DND-41 (cell line): ENCODE results near the gene CCDC91.

Source experiments
- ATAC-seq: fragments of 200-7000 bp; cut with Tn5 transposase; 3 replicates; pipeline ENCODE4 v1.9.1; 2021; ENCODE audit warnings: low read depth; ENCODE audit not compliant: insufficient read depth
- DNase-seq: peaks from one replicate; pipeline ENCODE4 v3.0.0-alpha.2; 2020
- H2AFZ ChIP-seq: 2 replicates; pipeline ENCODE4 v1.6.0; 2012; ENCODE audit warnings: low read depth, low read length
- H3K27ac ChIP-seq: 2 replicates; pipeline ENCODE4 v1.5.1; 2012; ENCODE audit warnings: low read length, inconsistent platforms
- H3K27me3 ChIP-seq: fragments of 200-600 bp; sonication (generic); 2 replicates; pipeline ENCODE4 v1.6.0; 2012; ENCODE audit warnings: low read length, mild to moderate bottlenecking, inconsistent platforms; ENCODE audit not compliant: insufficient read depth, poor library complexity
- H3K36me3 ChIP-seq: 2 replicates; pipeline ENCODE4 v1.5.1; 2012; ENCODE audit warnings: low read length, inconsistent platforms; ENCODE audit not compliant: insufficient read depth
- H3K4me1 ChIP-seq: 2 replicates; pipeline ENCODE4 v1.5.1; 2012; ENCODE audit warnings: mild to moderate bottlenecking, low read length; ENCODE audit not compliant: insufficient read depth
- H3K4me2 ChIP-seq: 2 replicates; pipeline ENCODE4 v1.6.0; 2012; ENCODE audit warnings: mild to moderate bottlenecking, moderate library complexity, low read length, inconsistent platforms; ENCODE audit not compliant: insufficient read depth
- H3K4me3 ChIP-seq, 2 experiments: fragments of 200-600 bp in 1 of 2; shearing (Covaris generic) in 1 of 2; 2 replicates each; pipeline ENCODE4 v1.5.1; 2012 to 2016; ENCODE audit warnings: inconsistent platforms in 2 of 2, low read length in 2 of 2, mild to moderate bottlenecking in 2 of 2, low read depth in 1 of 2, moderate library complexity in 1 of 2
- H3K79me2 ChIP-seq: 2 replicates; pipeline ENCODE4 v1.6.0; 2012; ENCODE audit warnings: low read length, inconsistent platforms; ENCODE audit not compliant: insufficient read depth
- H3K9ac ChIP-seq: 2 replicates; pipeline ENCODE4 v1.6.0; 2012; ENCODE audit warnings: low read depth, mild to moderate bottlenecking, inconsistent platforms, low read length, moderate library complexity
- H3K9me3 ChIP-seq: 2 replicates; pipeline ENCODE4 v1.5.1; 2012; ENCODE audit warnings: low read length, moderate library complexity, mild to moderate bottlenecking, inconsistent platforms; ENCODE audit not compliant: insufficient read depth, severe bottlenecking
- H4K20me1 ChIP-seq: 2 replicates; pipeline ENCODE4 v1.6.0; 2012; ENCODE audit warnings: low read length; ENCODE audit not compliant: insufficient read depth
- EZH2 ChIP-seq: IDR thresholded peaks from 3 replicates; pipeline ENCODE4 v1.6.1; 2012; ENCODE audit warnings: borderline replicate concordance, low read depth, mild to moderate bottlenecking, moderate library complexity, low read length, inconsistent platforms; ENCODE audit not compliant: severe bottlenecking
- TF ChIP-seq, protein P1 (sequence below): IDR thresholded peaks from 2 replicates; pipeline ENCODE4 v1.5.1; 2012; ENCODE audit warnings: borderline replicate concordance, low read length, moderate library complexity, mild to moderate bottlenecking; ENCODE audit not compliant: poor library complexity, severe bottlenecking; ENCODE audit errors: extremely low read depth

CCDC91 gene

DNA sequence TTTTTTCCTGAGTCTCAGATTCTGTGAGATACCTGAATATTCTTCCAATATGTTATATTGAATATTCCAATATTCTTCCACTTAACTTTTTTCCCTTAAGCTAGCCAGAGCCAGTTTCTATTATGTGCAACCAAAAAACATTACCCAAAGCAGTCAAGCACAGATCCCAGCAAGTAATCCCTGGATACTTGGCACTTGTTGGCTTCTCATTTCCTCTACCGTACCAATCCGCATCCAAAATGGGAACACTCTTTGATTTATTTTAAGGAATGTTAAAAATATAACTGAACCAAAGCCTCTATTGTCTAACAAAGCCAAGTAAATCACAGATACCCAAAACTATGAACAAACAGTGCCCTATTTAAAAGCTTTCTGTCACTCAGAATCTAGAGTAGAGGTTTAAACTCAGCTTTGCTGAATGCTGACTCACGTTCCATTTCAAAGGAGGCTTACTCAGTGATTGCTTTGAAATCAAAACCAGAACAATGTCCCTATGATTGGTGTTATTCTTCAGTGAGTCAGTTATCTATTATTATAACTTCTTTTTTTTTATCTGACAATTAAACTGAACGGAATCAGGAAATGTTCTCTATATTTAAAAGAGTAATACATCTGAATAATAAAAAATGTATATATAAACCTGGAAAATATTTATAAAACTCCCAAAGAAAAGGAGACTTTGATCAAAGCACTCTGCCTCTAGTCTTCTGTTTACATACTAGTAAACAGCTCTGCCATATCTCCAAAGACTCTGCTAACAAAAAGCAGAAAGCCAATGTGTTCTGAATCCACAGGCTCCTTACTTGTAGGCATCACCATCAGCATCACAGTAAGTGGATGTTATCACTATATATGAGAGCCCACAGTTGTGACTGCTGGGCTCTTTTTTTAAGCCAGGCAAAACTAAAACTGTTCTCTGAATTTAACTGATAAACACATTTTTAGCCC lies 360.8 kb downstream of the CCDC91 start:
- H3K4me2 ChIP-seq, result no peak overlapping the region
- no peak for TF ChIP-seq EZH2
- TF ChIP-seq, protein P1, sequence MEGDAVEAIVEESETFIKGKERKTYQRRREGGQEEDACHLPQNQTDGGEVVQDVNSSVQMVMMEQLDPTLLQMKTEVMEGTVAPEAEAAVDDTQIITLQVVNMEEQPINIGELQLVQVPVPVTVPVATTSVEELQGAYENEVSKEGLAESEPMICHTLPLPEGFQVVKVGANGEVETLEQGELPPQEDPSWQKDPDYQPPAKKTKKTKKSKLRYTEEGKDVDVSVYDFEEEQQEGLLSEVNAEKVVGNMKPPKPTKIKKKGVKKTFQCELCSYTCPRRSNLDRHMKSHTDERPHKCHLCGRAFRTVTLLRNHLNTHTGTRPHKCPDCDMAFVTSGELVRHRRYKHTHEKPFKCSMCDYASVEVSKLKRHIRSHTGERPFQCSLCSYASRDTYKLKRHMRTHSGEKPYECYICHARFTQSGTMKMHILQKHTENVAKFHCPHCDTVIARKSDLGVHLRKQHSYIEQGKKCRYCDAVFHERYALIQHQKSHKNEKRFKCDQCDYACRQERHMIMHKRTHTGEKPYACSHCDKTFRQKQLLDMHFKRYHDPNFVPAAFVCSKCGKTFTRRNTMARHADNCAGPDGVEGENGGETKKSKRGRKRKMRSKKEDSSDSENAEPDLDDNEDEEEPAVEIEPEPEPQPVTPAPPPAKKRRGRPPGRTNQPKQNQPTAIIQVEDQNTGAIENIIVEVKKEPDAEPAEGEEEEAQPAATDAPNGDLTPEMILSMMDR, result no peak
- no peak overlapping the region for H3K4me3 ChIP-seq
- ATAC-seq, result no peak
- no peak overlapping the region for H3K9ac ChIP-seq
- no peaks in the 10 kb centered on the region for H3K4me1 ChIP-seq
- H2AFZ ChIP-seq, result no peak overlapping the region
- H3K27ac ChIP-seq, result no peak overlapping the region
- H3K36me3 ChIP-seq, result no peaks in the 10 kb centered on the region
- no peaks in the 10 kb centered on the region for H3K9me3 ChIP-seq
- H3K27me3 ChIP-seq, result no peaks in the 10 kb centered on the region
- H3K79me2 ChIP-seq, result no peaks in the 10 kb centered on the region
- no peak for DNase-seq
- no peaks in the 10 kb centered on the region for H4K20me1 ChIP-seq

DNA sequence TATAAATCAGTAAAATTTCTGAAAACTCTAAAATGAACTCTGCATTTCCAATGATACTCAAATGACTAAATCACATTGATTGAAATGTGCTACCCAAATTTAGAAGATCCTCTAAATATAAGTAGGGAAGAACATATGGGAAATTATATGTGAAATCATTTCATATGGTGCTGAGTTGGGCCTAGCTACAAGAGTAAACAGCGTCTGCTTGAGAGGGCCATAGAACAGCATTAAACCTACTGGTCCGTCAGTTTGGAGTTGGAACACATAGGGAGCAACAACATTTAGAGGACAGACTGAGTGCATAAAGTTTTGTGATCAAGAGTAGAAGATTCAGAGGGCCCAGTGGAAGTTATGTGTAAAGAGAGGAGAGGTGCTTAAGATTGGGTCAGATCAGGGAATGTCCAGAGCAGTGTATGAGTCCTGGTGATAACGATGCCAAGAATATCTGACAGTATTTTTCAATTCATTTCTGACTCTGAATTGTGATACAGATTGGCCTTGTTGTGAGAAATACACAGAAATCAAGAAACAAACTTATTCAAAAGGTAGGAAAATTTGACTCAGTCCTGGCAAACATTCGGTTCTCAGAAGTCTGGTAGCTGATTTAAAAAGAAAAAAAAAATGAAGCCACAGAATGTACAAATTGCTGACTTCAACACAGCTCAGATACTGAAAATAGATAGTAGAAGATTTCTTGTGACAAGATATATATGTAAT lies 362.2 kb downstream of the CCDC91 start:
- Histone ChIP-seq H2AFZ (no peak overlapping the region), H3K4me2 (no peak overlapping the region), H4K20me1 (no peaks in the 10 kb centered on the region), H3K9me3 (no peaks in the 10 kb centered on the region), H3K27me3 (no peaks in the 10 kb centered on the region), H3K27ac (no peak overlapping the region), H3K4me3 (no peak overlapping the region), H3K79me2 (no peaks in the 10 kb centered on the region), H3K4me1 (no peaks in the 10 kb centered on the region), H3K36me3 (no peaks in the 10 kb centered on the region), H3K9ac (no peak overlapping the region)
- TF ChIP-seq, protein P1, result no peak
- TF ChIP-seq EZH2, result no peak
- no peak for ATAC-seq
- DNase-seq, result no peak

DNA sequence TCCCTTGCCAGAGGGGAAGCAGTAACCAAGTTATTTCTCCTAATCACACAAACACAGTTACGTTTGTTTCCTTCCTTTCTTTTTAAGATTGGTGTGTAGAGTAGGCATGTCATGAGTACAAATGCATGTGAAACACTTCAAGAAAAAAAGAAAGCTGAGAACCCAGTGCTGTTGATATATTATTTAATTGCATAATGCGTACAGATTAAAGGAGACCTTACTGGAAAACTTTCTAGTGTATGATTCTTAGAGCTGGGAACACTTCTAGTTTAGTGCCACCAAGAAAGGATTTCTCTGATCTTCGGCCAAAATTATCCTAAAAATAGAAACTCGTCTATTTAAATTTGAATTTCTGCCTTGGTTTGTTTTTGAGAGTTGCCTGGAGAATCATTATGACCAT lies 365.5 kb downstream of the CCDC91 start:
- ATAC-seq (no peak), DNase-seq (no peak)
- Histone ChIP-seq H3K9ac (no peak overlapping the region), H3K79me2 (no peaks in the 10 kb centered on the region), H3K4me3 (no peak overlapping the region), H2AFZ (no peak overlapping the region), H3K4me1 (no peaks in the 10 kb centered on the region), H3K27me3 (no peaks in the 10 kb centered on the region), H3K36me3 (no peaks in the 10 kb centered on the region), H3K9me3 (no peaks in the 10 kb centered on the region), H3K4me2 (no peak overlapping the region), H3K27ac (no peak overlapping the region), H4K20me1 (no peaks in the 10 kb centered on the region)
- TF ChIP-seq, protein P1, result no peak
- no peak for TF ChIP-seq EZH2
